Measurements from ENCODE around the gene SRGAP2B. TPM values are rescaled to one million over a fixed set of nuclear protein-coding genes. Genes with fewer than 3 reads are reported as not detected.
"Not testable (repeated sequence)": the region's sequence is repeated elsewhere in the genome, so short reads cannot be mapped to it uniquely, and the experiment has no call there.

The SRGAP2B gene
- total RNA-seq, 1 experiment from 2014 or later = 23.5 TPM

- H3K79me2 ChIP-seq (ENCODE audit: insufficient read depth, low read length); H4K91ac ChIP-seq (ENCODE audit: insufficient read length, low read depth, low read length); H2BK12ac ChIP-seq (ENCODE audit: insufficient read length, low read depth, low read length); H3K9ac ChIP-seq (ENCODE audit: extremely low read depth, insufficient read length, low read length); H2BK20ac ChIP-seq (ENCODE audit: low read depth, low read length, poor library complexity, severe bottlenecking); H3K4me1 Mint-ChIP-seq; H3K18ac ChIP-seq (ENCODE audit: insufficient read length, low read depth, low read length); H2BK120ac ChIP-seq (ENCODE audit: low read depth, low read length, poor library complexity, severe bottlenecking); H3K27ac ChIP-seq (ENCODE audit: insufficient read length, low read depth, low read length); H3K9me3 Mint-ChIP-seq; H2BK5ac ChIP-seq (ENCODE audit: insufficient read length, low read length); H3K9me3 ChIP-seq (ENCODE audit: control insufficient read depth, low read depth, low read length); H3K4me2 ChIP-seq (ENCODE audit: insufficient read depth, insufficient read length, low read length); H3K4me1 ChIP-seq (ENCODE audit: insufficient read depth, low read length); DNase-seq; H2AK5ac ChIP-seq (ENCODE audit: insufficient read length, low read length); H3K4me3 Mint-ChIP-seq; H4K20me1 ChIP-seq (ENCODE audit: control insufficient read depth, insufficient read depth, insufficient read length); H3K23me2 ChIP-seq (ENCODE audit: insufficient read length, low read depth, low read length, poor library complexity, severe bottlenecking); H3K27me3 ChIP-seq (ENCODE audit: insufficient read depth, low read length); H4K8ac ChIP-seq (replicated peaks; ENCODE audit: insufficient read length, low read depth, low read length); H3K36me3 Mint-ChIP-seq (ENCODE audit: insufficient read depth in 1 of 3, low read depth in 3 of 3); H3K27me3 Mint-ChIP-seq (ENCODE audit: low read depth); H3K56ac ChIP-seq (ENCODE audit: insufficient read length, low read depth, low read length); H3K4ac ChIP-seq (ENCODE audit: low read depth, low read length); H3T11ph ChIP-seq (ENCODE audit: low read length); H3K23ac ChIP-seq (ENCODE audit: insufficient read length, low read depth, low read length); H3K27ac Mint-ChIP-seq; H2BK15ac ChIP-seq (ENCODE audit: low read depth, low read length); H3K14ac ChIP-seq (ENCODE audit: insufficient read depth, low read length); H4K5ac ChIP-seq (ENCODE audit: insufficient read length, low read depth, low read length); H3K79me1 ChIP-seq (ENCODE audit: insufficient read depth, low read depth, low read length, poor library complexity, severe bottlenecking); H2AFZ ChIP-seq (ENCODE audit: low read length): not testable (repeated sequence)
- no CpG with 5 or more reads among the region's 4 CpGs for WGBS (ENCODE audit: extremely low coverage, insufficient read length, low lambda C conversion rate)
Observed at GRCh38 chr1:145055217-145055760, 39.8 kb downstream of the SRGAP2B start.

DNA sequence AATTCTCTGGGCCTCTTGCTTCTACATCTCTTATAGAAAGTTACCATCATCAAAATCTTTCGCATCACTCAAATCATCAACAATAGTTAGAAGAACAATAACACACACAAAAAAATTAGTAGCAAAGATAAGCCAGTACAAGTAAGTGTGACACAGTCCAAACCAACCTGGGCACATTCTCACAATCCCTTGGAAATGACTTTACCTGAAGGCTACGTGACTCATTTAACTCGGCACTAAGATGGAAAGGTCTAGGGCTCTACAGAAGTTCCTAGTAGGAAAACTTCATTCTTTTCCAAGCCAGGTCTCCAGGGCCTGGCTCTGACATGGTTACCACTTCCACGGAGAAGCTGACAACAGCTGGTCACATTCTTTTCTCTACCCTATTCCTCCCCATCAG is 41.7 kb downstream of the SRGAP2B start:
- not testable (repeated sequence) for H3K4ac ChIP-seq (ENCODE audit: low read depth, low read length); H3T11ph ChIP-seq (ENCODE audit: low read length); H3K23me2 ChIP-seq (ENCODE audit: insufficient read length, low read depth, low read length, poor library complexity, severe bottlenecking); H3K18ac ChIP-seq (ENCODE audit: insufficient read length, low read depth, low read length); H4K91ac ChIP-seq (ENCODE audit: insufficient read length, low read depth, low read length); H3K27me3 Mint-ChIP-seq (ENCODE audit: low read depth); H3K4me1 Mint-ChIP-seq; H3K9me3 Mint-ChIP-seq; H3K9me3 ChIP-seq (ENCODE audit: control insufficient read depth, low read depth, low read length); H3K79me1 ChIP-seq (ENCODE audit: insufficient read depth, low read depth, low read length, poor library complexity, severe bottlenecking); H2AFZ ChIP-seq (ENCODE audit: low read length); H3K27ac ChIP-seq (ENCODE audit: insufficient read length, low read depth, low read length); H3K56ac ChIP-seq (ENCODE audit: insufficient read length, low read depth, low read length); H3K27me3 ChIP-seq (ENCODE audit: insufficient read depth, low read length); H2BK12ac ChIP-seq (ENCODE audit: insufficient read length, low read depth, low read length); H4K8ac ChIP-seq (replicated peaks; ENCODE audit: insufficient read length, low read depth, low read length); H4K5ac ChIP-seq (ENCODE audit: insufficient read length, low read depth, low read length); H3K23ac ChIP-seq (ENCODE audit: insufficient read length, low read depth, low read length); H3K36me3 Mint-ChIP-seq (ENCODE audit: insufficient read depth in 1 of 3, low read depth in 3 of 3); H2BK15ac ChIP-seq (ENCODE audit: low read depth, low read length); H2AK5ac ChIP-seq (ENCODE audit: insufficient read length, low read length); H3K4me1 ChIP-seq (ENCODE audit: insufficient read depth, low read length); H3K4me2 ChIP-seq (ENCODE audit: insufficient read depth, insufficient read length, low read length); H3K14ac ChIP-seq (ENCODE audit: insufficient read depth, low read length); H2BK5ac ChIP-seq (ENCODE audit: insufficient read length, low read length); H3K4me3 Mint-ChIP-seq; H2BK20ac ChIP-seq (ENCODE audit: low read depth, low read length, poor library complexity, severe bottlenecking); H3K79me2 ChIP-seq (ENCODE audit: insufficient read depth, low read length); DNase-seq; H3K27ac Mint-ChIP-seq; H4K20me1 ChIP-seq (ENCODE audit: control insufficient read depth, insufficient read depth, insufficient read length); H2BK120ac ChIP-seq (ENCODE audit: low read depth, low read length, poor library complexity, severe bottlenecking); H3K9ac ChIP-seq (ENCODE audit: extremely low read depth, insufficient read length, low read length)
- no CpG with 5 or more reads among the region's 4 CpGs for WGBS (ENCODE audit: extremely low coverage, insufficient read length, low lambda C conversion rate)

Measured in H9 (cell line).